Sigmoid colon (tissue), 4 donors: ENCODE data around the gene ANKRD33B.

Source experiments
- CTCF ChIP-seq, 4 experiments: fragments of 450-650 bp in 3 of 4; fragments of 200-600 bp in 1 of 4; IDR thresholded peaks; one replicate each; pipeline ENCODE4 v1.5.1; 2016 to 2019; ENCODE audit warnings: antibody characterized with exemption in 4 of 4, mild to moderate bottlenecking in 3 of 4, moderate library complexity in 2 of 4
- EP300 ChIP-seq, 4 donors: sonication (generic); formaldehyde crosslinking; IDR thresholded peaks; one replicate each; pipeline ENCODE4 v1.6.1; 2017; ENCODE audit warnings: antibody characterized with exemption in 4 of 4
- POLR2A ChIP-seq, 2 donors: fragments of 450-650 bp; IDR thresholded peaks; one replicate each; pipeline ENCODE4 v1.6.1; 2016; ENCODE audit warnings: antibody characterized with exemption in 2 of 2, mild to moderate bottlenecking in 2 of 2, moderate library complexity in 2 of 2
- POLR2AphosphoS5 ChIP-seq, 4 donors: sonication (generic); formaldehyde crosslinking; IDR thresholded peaks; one replicate each; pipeline ENCODE4 v1.6.1; 2017; ENCODE audit warnings: antibody characterized with exemption in 4 of 4

- TF ChIP-seq CTCF (IDR thresholded peaks at IDR 0.05) (no peak), POLR2AphosphoS5 (IDR thresholded peaks at IDR 0.05) (no peak), POLR2A (IDR thresholded peaks at IDR 0.05) (no peak), EP300 (IDR thresholded peaks at IDR 0.05) (no peak)
These were observed 136.6 kb downstream of the ANKRD33B start for GRCh38 chr5:10700516-10700915.
